GM19099 (cell line): Measurements from ENCODE around the gene ZNF280D.

Source experiments
- POLR2A ChIP-seq: IDR thresholded peaks from 3 replicates; pipeline ENCODE4 v1.6.1; 2011; ENCODE audit warnings: low read depth; ENCODE audit not compliant: insufficient read length; ENCODE audit errors: extremely low read depth

The ZNF280D gene

DNA sequence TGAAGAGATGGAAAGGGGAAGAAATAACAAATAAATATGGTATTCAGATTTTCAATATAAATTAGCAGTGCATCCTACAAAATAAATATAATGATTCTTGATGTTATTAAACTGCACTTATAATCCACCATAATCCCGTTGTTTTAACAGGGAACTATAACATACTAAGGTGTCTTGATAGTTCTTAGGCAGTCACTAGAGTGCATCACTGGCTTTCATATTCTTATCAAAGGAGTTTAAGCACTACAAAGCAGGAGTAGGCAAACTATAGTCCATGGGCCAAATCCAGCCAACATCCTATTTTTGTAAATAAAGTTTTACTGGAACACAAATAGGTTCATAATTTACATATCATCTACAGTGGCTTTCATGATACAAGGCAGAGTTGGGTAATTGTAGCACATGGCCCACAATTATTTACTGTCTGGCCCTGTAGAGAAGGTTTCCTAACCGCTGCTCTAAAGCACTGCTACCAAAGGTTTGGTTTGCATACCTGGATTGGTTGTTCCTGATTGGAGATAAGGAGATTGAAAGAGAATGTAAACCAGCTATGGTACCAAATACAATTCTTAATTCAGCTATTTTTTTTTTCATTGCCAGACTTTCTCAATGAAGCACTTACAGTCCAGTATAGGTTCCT, 104.3 kb downstream of the ZNF280D start:
- TF ChIP-seq POLR2A: no peak

DNA sequence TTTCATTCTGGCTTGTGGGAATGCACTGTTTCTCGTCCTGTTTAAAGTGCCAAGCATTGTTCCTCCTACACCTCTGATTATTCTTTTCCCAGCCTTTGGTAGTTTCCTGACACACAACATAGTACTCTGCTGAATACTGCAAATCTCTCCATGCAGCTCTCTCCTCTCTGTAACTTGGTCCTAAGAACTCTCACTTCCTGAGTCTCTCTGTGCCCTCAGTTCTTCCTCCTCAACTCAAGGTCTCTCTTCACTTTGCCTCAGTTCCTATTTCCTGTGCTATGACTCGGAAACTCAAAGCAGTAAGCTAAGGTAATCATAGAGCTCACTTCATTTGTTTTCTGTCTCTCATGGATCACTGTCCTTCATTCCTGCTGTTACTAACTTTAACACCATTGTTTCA, 113.4 kb downstream of the ZNF280D start:
- TF ChIP-seq POLR2A: no peak

DNA sequence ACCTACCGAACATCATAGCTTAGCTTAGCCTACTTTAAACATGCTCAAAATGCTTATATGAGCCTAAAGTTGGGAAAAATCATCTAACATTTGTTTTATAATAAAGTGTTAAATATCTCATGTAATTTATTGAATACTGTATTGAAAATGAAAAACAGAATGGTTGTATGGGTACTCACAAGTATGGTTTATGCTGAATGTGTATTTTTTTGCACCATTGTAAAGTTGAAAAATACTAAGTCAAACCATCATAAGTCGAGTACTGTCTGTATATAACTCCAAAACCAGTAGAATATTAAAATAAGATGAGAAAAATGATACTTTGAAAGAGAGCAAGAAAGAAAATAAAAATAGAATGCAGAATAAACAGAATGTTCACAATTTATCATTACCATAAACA, 115.7 kb downstream of the ZNF280D start:
- TF ChIP-seq POLR2A: no peak

DNA sequence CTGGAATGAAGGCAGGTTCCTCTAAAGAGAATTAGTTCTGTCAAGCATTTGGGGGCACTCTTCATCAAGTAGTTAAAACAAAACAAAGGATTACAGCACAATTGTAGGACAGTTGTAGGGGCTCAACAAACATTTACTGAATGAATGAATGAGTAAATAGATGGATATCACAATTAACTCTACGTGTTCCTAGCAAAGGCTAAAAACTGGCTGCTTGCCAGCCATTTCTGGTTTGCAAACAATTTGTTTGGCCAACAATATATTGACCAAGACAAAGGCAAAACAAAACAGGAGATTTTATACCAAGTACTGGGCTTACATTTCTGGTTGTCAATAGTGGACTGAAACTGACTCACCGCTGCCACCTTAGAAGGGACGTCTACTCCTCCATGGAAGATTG, 116.8 kb downstream of the ZNF280D start:
- no peak for TF ChIP-seq POLR2A

DNA sequence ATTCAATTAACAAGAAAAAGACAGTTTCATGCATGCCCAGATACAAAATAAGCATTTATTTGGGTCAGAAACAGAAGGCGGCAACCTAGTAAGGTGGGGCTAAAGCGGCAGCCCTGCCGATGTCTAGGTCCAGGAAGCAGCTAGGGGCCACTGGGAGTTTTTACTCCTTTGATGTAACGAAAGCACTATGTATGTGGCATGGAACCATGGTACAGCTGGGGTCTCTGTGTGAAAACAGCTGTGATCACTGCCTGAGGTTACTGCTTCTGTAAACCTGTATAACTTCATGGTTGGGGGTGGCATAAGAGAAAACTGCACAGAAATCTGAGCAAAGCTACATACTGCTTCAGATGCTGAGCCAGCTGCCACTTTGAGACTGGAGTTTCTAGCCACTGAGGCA, 119.5 kb downstream of the ZNF280D start:
- no peak for TF ChIP-seq POLR2A

DNA sequence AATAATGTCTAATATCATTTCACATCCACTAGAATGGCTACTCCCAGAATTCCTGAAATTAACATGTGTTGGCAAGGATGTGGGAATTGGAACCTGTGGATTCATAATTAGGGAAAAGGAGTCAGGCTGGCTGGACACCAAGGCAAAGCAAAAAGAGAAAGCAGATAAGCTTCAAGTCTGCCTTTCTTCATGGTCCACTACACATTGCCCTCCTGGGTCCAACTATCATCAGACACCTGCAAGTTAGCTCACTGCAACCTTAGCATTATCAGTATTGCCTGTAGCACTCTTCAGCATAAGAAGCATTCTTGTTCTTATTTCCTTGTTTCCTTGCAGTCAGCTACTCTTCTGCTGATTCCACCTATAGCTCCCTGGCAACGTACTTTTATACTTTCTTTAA, 124.3 kb downstream of the ZNF280D start:
- no peak for TF ChIP-seq POLR2A

DNA sequence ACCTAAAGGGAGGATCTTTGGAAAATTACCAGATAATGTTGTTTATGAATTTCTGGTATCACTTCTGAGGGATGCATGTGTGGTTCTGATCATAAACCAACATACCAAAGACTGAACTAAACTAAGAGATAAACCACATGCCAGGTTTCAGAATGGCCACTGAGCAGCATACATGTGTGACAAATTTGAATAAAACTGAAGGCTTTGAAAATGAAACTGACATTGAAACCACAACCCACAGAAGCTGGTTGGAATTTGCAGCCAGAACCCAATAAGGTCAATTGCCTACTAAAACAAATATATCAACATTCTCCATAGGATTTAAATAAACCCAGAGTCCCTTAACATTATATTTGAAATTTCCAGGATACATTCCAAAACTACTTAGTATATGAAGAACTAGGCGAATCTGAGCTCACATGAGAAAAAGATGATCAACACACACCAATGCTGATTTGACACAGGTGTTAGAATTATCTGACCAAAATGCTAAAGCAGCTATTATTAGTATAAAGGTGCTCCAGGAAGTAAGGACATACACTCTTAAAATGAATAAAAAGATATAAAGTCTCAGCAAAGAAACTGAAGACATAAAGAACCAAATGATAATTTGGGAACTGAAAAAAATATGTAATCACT, 125.0 kb downstream of the ZNF280D start:
- TF ChIP-seq POLR2A: no peak

DNA sequence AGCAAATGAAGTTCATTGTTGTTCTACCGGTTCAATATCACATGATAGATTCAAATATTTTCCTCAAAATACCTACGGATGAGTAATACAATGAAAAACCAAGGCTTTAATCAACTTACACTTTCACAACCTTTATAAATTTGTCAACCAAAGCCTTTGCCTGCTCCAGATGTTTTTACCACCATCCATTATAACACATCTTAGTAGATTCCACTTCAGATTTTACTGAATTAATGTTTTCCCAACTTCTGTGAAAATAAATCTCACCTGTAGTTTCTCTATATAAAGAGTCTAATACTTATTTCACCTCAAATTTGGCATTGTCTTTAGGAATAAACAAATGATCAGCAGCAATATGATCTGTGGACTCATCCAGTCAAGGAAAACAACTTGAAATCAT, 131.1 kb downstream of the ZNF280D start:
- TF ChIP-seq POLR2A: no peak

DNA sequence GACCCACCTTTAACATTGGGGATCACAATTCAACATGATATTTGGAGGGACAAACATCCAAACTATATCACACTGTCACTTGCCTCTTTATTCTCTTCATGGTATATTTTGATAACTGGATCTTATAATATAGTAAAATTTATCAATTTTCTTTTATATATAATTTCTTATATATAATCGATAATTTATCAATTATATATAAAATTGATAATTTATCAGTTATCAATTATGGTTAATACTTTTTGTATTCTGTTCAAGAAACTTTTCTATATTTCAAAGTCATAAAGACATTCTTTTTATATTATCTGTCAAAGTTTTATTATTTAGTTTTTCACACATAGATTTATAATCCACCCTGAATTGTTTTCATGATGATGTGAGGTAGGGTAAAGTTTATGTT, 132.9 kb downstream of the ZNF280D start:
- TF ChIP-seq POLR2A: no peak

DNA sequence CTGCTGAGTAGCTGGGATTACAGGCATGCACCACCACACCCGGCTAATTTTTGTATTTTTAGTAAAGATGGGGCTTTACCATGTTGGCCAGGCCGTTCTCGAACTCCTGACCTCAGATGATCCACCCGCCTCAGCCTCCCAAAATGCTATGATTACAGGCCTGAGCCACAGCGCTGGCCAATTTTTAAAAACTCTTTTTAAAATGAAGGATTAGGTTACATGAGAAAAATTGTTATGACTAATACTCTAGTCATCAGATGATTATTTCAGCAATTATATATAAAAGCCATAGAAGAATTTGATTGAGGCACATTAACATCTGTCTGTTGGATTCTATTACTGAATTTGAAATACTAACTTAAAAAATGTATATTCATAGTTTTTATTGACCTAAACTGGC, 134.3 kb downstream of the ZNF280D start:
- no peak for TF ChIP-seq POLR2A

DNA sequence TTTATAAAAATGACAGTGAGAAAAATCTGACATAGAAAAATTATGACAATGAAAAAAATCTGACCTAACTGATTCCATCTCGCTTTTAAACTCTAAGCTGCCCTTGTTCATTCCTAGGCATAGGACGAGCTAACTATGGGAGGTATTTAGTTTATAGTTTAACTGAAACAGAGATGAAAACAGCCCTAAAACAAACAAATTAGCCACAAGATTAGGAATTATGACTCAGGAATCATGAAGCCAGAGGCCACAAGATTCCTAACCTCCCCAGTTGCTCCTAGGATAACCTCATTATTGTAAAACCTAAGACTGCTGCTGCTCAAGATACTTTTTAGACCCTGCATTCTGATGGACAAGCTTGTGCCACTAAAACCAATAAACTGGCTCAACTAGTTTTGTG, 145.6 kb downstream of the ZNF280D start:
- TF ChIP-seq POLR2A: no peak

DNA sequence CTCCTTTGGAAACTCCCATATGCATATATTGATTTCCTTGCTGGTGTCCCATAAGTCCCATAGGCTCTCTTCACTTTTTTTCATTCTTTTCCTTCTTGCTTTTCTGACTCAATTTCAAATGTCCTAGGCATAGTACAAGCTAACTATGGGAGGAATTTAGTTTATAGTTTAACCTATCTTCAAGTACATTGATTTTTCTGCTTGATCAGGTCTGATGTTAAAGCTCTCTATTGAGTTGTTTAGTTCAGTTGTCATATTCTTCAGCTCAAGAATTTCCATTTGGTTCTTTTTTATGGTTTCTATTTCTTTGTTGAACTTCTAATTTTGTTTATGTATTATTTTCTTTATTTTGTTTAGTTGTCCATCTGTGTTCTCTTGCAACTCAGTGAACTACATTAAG, 147.1 kb downstream of the ZNF280D start:
- no peak for TF ChIP-seq POLR2A

DNA sequence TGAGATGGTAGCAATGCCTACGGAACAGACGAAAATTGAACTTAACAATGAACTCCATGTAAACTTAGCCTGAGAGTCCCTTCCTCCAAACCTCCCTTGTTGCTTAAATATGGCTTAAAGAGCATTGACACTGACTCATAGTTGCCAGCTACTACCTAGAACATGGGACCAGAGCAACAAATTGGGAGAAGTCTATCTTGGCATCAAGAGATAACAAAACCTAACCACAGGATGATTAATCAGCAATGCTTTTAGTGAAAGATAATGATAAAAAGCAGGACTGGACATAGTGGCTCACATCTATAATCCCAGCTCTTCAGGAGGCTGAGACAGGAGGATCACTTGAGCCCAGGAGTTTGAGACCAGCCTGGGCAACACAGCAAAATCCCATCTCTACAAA, 150.5 kb downstream of the ZNF280D start:
- no peak for TF ChIP-seq POLR2A
